ENCODE results near the gene KIAA1549. TPM values are rescaled to one million over a fixed set of nuclear protein-coding genes. Genes with fewer than 3 reads are reported as not detected.

Gene KIAA1549
- total and polyA plus RNA-seq, 2 of the 8 experiments (the other 6 are each of a cell fraction or from before 2014, with no cell fraction given) = 6.5 to 17.3 TPM

GRCh38 chr7:138948403-138948802, 32.8 kb downstream of the KIAA1549 start:
- Histone ChIP-seq H3K4me1 (replicated peaks in 1 of 4; ENCODE audit: control insufficient read depth in 3 of 4, insufficient read depth in 4 of 4, low read length in 3 of 4) (peaks cover 4% of the 10 kb centered on the region in 4 experiments; a peak in 5 of 7 replicates), H2BK5ac (ENCODE audit: low read depth, low read length) (no peak overlapping the region), H3K56ac (replicated peaks; ENCODE audit: insufficient read length, low read depth, low read length) (no peak overlapping the region), H3K27ac (ENCODE audit: low read depth, low read length) (no peak overlapping the region), H4K91ac (replicated peaks; ENCODE audit: insufficient read length, low read length) (no peak overlapping the region), H3K79me1 (ENCODE audit: low read depth, low read length) (peaks cover 16% of the 10 kb centered on the region), H3K27me3 (replicated peaks in 1 of 4; ENCODE audit: control insufficient read depth in 3 of 4, extremely low read depth in 1 of 4, insufficient read depth in 3 of 4, low read length in 3 of 4) (no peaks in the 10 kb centered on the region), H3K4me2 (ENCODE audit: insufficient read depth in 1 of 2, low read depth in 2 of 2, low read length in 2 of 2) (no peak overlapping the region), H3K18ac (ENCODE audit: extremely low read depth, low read length) (no peak overlapping the region), H2BK120ac (replicated peaks; ENCODE audit: low read depth, low read length) (no peak overlapping the region), H3K4me3 (ENCODE audit: extremely low read depth in 1 of 4, insufficient read depth in 2 of 4, low read depth in 3 of 4, low read length in 4 of 4) (no peak overlapping the region), H3K9ac (replicated peaks in 1 of 4; ENCODE audit: extremely low read depth in 1 of 4, low read depth in 3 of 4, low read length in 3 of 4) (no peak overlapping the region), H3K4ac (replicated peaks; ENCODE audit: insufficient read length, low read depth, low read length) (no peak overlapping the region), H2AFZ (ENCODE audit: low read length) (no peak overlapping the region), H4K8ac (ENCODE audit: extremely low read depth, insufficient read depth, low read length) (no peak overlapping the region), H2BK15ac (ENCODE audit: low read length) (no peak overlapping the region), H3K23me2 (ENCODE audit: low read depth, low read length) (no peaks in the 10 kb centered on the region), H4K20me1 (replicated peaks in 1 of 2; ENCODE audit: control insufficient read depth in 1 of 2, insufficient read depth in 2 of 2, low read length in 2 of 2) (peaks cover 3 to 7% of the 10 kb centered on the region in 2 experiments), H3K36me3 (ENCODE audit: control insufficient read depth in 2 of 4, insufficient read depth in 4 of 4, low read length in 3 of 4) (no peaks in the 10 kb centered on the region), H4K5ac (ENCODE audit: insufficient read length, low read depth, low read length) (no peak overlapping the region), H3K14ac (ENCODE audit: insufficient read length) (no peak overlapping the region), H2AK5ac (ENCODE audit: low read depth, low read length) (no peak overlapping the region), H3K79me2 (ENCODE audit: control insufficient read depth in 1 of 2, insufficient read depth in 2 of 2, low read length in 2 of 2) (peaks cover 3 to 57% of the 10 kb centered on the region in 2 experiments; a peak in 3 of 4 replicates), H2BK20ac (ENCODE audit: low read length) (no peak overlapping the region), H2BK12ac (ENCODE audit: low read depth, low read length) (no peak overlapping the region), H3K23ac (ENCODE audit: insufficient read length) (no peak overlapping the region), H3K9me3 (ENCODE audit: insufficient read depth in 2 of 2, low read depth in 1 of 2, low read length in 1 of 2) (no peaks in the 10 kb centered on the region)
- FAIRE-seq = no peak
- WGBS, 2 experiments (ENCODE audit: extremely low coverage in 1 of 2, insufficient coverage in 1 of 2, insufficient read length in 1 of 2, insufficient replicate concordance in 2 of 2, low coverage in 1 of 2, low lambda C conversion rate in 2 of 2, missing lambda C conversion rate in 1 of 2) = 96% methylated on average over 3 of the region's 6 CpGs; no CpG with 5 or more reads in 1 of the 2 experiments
- ChIA-PET CTCF (ENCODE audit: partially characterized antibody) (no interaction called here), POLR2A (ENCODE audit: partially characterized antibody) (no interaction called here)
- DNase-seq (ENCODE audit: low read depth in 1 of 2, low spot score in 2 of 2) = no peak
- no peak for TF ChIP-seq POU5F1 (IDR thresholded peaks at IDR 0.05; ENCODE audit: low read depth, low read length)
- TF ChIP-seq SUZ12 (IDR thresholded peaks at IDR 0.05; ENCODE audit: low read length) = no peak
- no peak for TF ChIP-seq FOSL1 (IDR thresholded peaks at IDR 0.05; ENCODE audit: insufficient read depth, low read depth, low read length)
- TF ChIP-seq BRCA1 (IDR thresholded peaks at IDR 0.05; ENCODE audit: low read depth, low read length) = no peak
- TF ChIP-seq NRF1 (IDR thresholded peaks at IDR 0.05; ENCODE audit: low read depth, low read length) = no peak
- no peak for TF ChIP-seq JUN (IDR thresholded peaks at IDR 0.05; ENCODE audit: low read depth, low read length)
- no peak for TF ChIP-seq SAP30 (IDR thresholded peaks at IDR 0.05; ENCODE audit: insufficient read depth, insufficient replicate concordance, low read length)
- TF ChIP-seq RBBP5 (IDR thresholded peaks at IDR 0.05; ENCODE audit: borderline replicate concordance, low read depth, low read length) = no peak
- no peak for TF ChIP-seq EGR1 (IDR thresholded peaks at IDR 0.05; ENCODE audit: borderline replicate concordance, low read depth, low read length)
- no peak for TF ChIP-seq RXRA (IDR thresholded peaks at IDR 0.05; ENCODE audit: insufficient read depth, low read depth, low read length)
- no peak for TF ChIP-seq TEAD4 (IDR thresholded peaks at IDR 0.05; ENCODE audit: low read depth, low read length)
- TF ChIP-seq POLR2A (IDR thresholded peaks at IDR 0.05; ENCODE audit: control extremely low read depth in 1 of 2, low read depth in 2 of 2, low read length in 2 of 2) = no peak
- TF ChIP-seq EZH2 (IDR thresholded peaks at IDR 0.05; ENCODE audit: low read depth, low read length, severe bottlenecking) = no peak

All from H1 (cell line).